Gastroesophageal sphincter (tissue), 3 donors: Measurements from ENCODE around the gene CIITA.

Experiments used
- CTCF ChIP-seq, 4 experiments: fragments of 200-600 bp in 2 of 4; fragments of 450-650 bp in 2 of 4; sonication (generic) in 1 of 4; IDR thresholded peaks; one replicate each; pipeline ENCODE4 v1.5.1; 2017 to 2019; ENCODE audit warnings: antibody characterized with exemption in 4 of 4, mild to moderate bottlenecking in 2 of 4, moderate library complexity in 2 of 4
- POLR2A ChIP-seq, 2 donors: fragments of 450-650 bp; IDR thresholded peaks; one replicate each; pipeline ENCODE4 v1.6.1; 2017; ENCODE audit warnings: antibody characterized with exemption in 2 of 2, mild to moderate bottlenecking in 2 of 2, moderate library complexity in 1 of 2

- TF ChIP-seq POLR2A (IDR thresholded peaks at IDR 0.05): no peak
- TF ChIP-seq CTCF (IDR thresholded peaks at IDR 0.05): no peak
Observed at GRCh38 chr16:10888320-10888937, 11.4 kb downstream of the CIITA start.
